Neural cell (in vitro differentiated cells): Measurements from ENCODE around the gene PLA2G3. TPM values are rescaled to one million over a fixed set of nuclear protein-coding genes. Genes with fewer than 3 reads are reported as not detected.

Experiments
- H2AFZ ChIP-seq: fragments of 200-600, 300-800 bp; sonication (generic), shearing (Covaris generic); 2 replicates; pipeline ENCODE4 v1.6.0; 2014; ENCODE audit warnings: low read depth, mild to moderate bottlenecking, antibody characterized with exemption, low read length, moderate library complexity
- H3F3A ChIP-seq: fragments of 200-600 bp; shearing (Covaris generic); 2 replicates; pipeline ENCODE4 v1.6.1; 2016; ENCODE audit warnings: mild to moderate bottlenecking, moderate library complexity, mixed read lengths, antibody characterized with exemption, low read length; ENCODE audit not compliant: insufficient read depth, poor library complexity, severe bottlenecking
- H3K27ac ChIP-seq: fragments of 200-600, 300-800 bp; sonication (generic), shearing (Covaris generic); 2 replicates; pipeline ENCODE4 v1.5.1; 2014; ENCODE audit warnings: mild to moderate bottlenecking, low read length, moderate library complexity
- H3K27me3 ChIP-seq: fragments of 300-800, 200-600 bp; sonication (generic), shearing (Covaris generic); 2 replicates; pipeline ENCODE4 v1.6.0; 2014; ENCODE audit warnings: mild to moderate bottlenecking, low read depth, low read length, moderate library complexity; ENCODE audit not compliant: insufficient read depth
- H3K36me3 ChIP-seq: fragments of 300-800, 200-600 bp; sonication (generic), shearing (Covaris generic); 2 replicates; pipeline ENCODE4 v1.5.1; 2014; ENCODE audit warnings: mild to moderate bottlenecking, antibody characterized with exemption, low read length, moderate library complexity; ENCODE audit not compliant: insufficient read depth
- H3K4me2 ChIP-seq: fragments of 300-800, 200-600 bp; sonication (generic), shearing (Covaris generic); 2 replicates; pipeline ENCODE4 v1.6.0; 2014; ENCODE audit warnings: mild to moderate bottlenecking, low read length
- H3K4me3 ChIP-seq: fragments of 300-800, 200-600 bp; sonication (generic), shearing (Covaris generic); 2 replicates; pipeline ENCODE4 v1.5.1; 2014; ENCODE audit warnings: mild to moderate bottlenecking, low read length, moderate library complexity
- H3K79me2 ChIP-seq: fragments of 200-600 bp; shearing (Covaris generic); replicated peaks from 2 replicates; pipeline ENCODE4 v1.6.0; 2014; ENCODE audit warnings: mild to moderate bottlenecking, low read length, moderate library complexity; ENCODE audit not compliant: insufficient read depth
- H3K9ac ChIP-seq: fragments of 300-800, 200-600 bp; sonication (generic), shearing (Covaris generic); 2 replicates; pipeline ENCODE4 v1.6.1; 2016; ENCODE audit warnings: mild to moderate bottlenecking, low read length, mixed read lengths
- H3K9me2 ChIP-seq: fragments of 200-600 bp; shearing (Covaris generic); 2 replicates; pipeline ENCODE4 v1.6.1; 2016; ENCODE audit warnings: mild to moderate bottlenecking, low read length, mixed read lengths; ENCODE audit not compliant: insufficient read depth
- H3K9me3 ChIP-seq: fragments of 200-600, 300-800 bp; sonication (generic), shearing (Covaris generic); 2 replicates; pipeline ENCODE4 v1.6.1; 2016; ENCODE audit warnings: mild to moderate bottlenecking, mixed run types, low read length, moderate library complexity, mixed read lengths
- H4K20me1 ChIP-seq: fragments of 200-600 bp; shearing (Covaris generic); 2 replicates; pipeline ENCODE4 v1.6.1; 2016; ENCODE audit warnings: mild to moderate bottlenecking, mixed run types; ENCODE audit not compliant: insufficient read depth
- CTCF ChIP-seq: fragments of 450-650 bp; IDR thresholded peaks from 2 replicates; pipeline ENCODE4 v1.5.1; 2014; ENCODE audit warnings: antibody characterized with exemption, mild to moderate bottlenecking, moderate library complexity; ENCODE audit not compliant: poor library complexity, severe bottlenecking
- EP300 ChIP-seq: fragments of 450-650 bp; conservative IDR thresholded peaks from 2 replicates; pipeline ENCODE4 v1.6.1; 2014; ENCODE audit warnings: antibody characterized with exemption, mild to moderate bottlenecking, moderate library complexity; ENCODE audit not compliant: poor library complexity, severe bottlenecking
- EZH2 ChIP-seq: fragments of 200-600, 300-800 bp; shearing (Covaris generic), sonication (generic); IDR thresholded peaks from 2 replicates; pipeline ENCODE4 v1.6.1; 2014; ENCODE audit warnings: antibody characterized with exemption, low read length, borderline replicate concordance, mild to moderate bottlenecking; ENCODE audit not compliant: insufficient read depth, poor library complexity, severe bottlenecking
- MXI1 ChIP-seq: fragments of 450-650 bp; conservative IDR thresholded peaks from 2 replicates; pipeline ENCODE4 v1.6.1; 2014; ENCODE audit warnings: antibody characterized with exemption, mild to moderate bottlenecking; ENCODE audit not compliant: poor library complexity, severe bottlenecking
- POLR2AphosphoS5 ChIP-seq: IDR thresholded peaks from 2 replicates; pipeline ENCODE4 v1.6.1; 2012
- RAD21 ChIP-seq: fragments of 450-650 bp; conservative IDR thresholded peaks from 2 replicates; pipeline ENCODE4 v1.6.1; 2014; ENCODE audit warnings: antibody characterized with exemption, mild to moderate bottlenecking, moderate library complexity
- SMC3 ChIP-seq: fragments of 450-650 bp; conservative IDR thresholded peaks from 2 replicates; pipeline ENCODE4 v1.6.1; 2014; ENCODE audit warnings: antibody characterized with exemption, mild to moderate bottlenecking, moderate library complexity; ENCODE audit not compliant: poor library complexity
- TAF1 ChIP-seq: IDR thresholded peaks from 2 replicates; pipeline ENCODE4 v1.6.1; 2012; ENCODE audit warnings: low read depth
- polyA plus RNA-seq: library from polyadenylated mRNA; depleted of rRNA; stranded (reverse); fragments of >200 nt; gene quantifications from 2 replicates; pipeline ENCODE4 v1.2.3, GENCODE V29; 2014
- TF ChIP-seq, protein P1 (sequence below): IDR thresholded peaks from 2 replicates; pipeline ENCODE4 v1.6.1; 2012; ENCODE audit warnings: borderline replicate concordance

PLA2G3 gene
- polyA plus RNA-seq, 1 donor from 2014 or later = not detected

GRCh38 chr22:31104869-31105268 lies 35.4 kb downstream of the PLA2G3 start:
- Histone ChIP-seq H3K36me3 (no peaks in the 10 kb centered on the region), H3K79me2 (no peaks in the 10 kb centered on the region), H3K4me3 (no peak overlapping the region), H3F3A (no peaks in the 10 kb centered on the region), H3K27ac (no peak overlapping the region), H3K9me2 (no peaks in the 10 kb centered on the region), H3K27me3 (no peaks in the 10 kb centered on the region), H3K4me2 (no peak overlapping the region), H3K9me3 (no peaks in the 10 kb centered on the region), H3K9ac (no peak overlapping the region), H2AFZ (no peak overlapping the region), H4K20me1 (no peaks in the 10 kb centered on the region)
- TF ChIP-seq EP300 (no peak), EZH2 (no peak)

DNA sequence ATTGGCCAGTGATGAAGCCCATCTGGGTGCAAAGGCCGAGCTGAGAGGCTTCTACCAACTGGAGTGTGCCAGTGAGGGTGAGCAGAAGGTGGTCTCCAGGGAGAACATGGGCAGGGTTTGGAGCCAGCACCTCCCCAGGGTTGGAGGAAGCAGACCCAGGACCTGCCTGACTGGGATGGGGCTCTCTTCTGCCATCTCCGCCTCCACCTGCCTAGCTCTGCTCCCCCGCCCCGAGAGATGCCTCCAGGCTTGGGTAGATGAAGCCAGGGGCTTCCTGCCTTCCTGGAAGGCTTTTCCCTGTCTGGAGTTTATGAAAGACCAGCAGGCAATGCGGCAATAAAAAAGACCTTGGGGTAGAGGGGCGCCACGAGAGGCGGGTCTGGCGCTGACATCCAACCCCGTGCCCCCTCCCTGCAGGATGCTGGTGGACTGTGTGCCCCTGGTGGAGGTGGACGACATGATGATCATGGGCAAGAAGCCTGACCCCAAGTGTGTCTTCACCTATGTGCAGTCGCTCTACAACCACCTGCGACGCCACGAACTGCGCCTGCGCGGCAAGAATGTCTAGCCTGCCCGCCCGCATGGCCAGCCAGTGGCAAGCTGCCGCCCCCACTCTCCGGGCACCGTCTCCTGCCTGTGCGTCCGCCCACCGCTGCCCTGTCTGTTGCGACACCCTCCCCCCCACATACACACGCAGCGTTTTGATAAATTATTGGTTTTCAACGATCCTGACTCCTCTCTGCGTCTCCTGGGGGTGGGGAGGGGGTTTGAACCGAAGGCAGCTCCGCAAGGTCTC lies 36.2 kb downstream of the PLA2G3 start:
- H3K9ac ChIP-seq = no peak overlapping the region
- no peaks in the 10 kb centered on the region for H3K9me2 ChIP-seq
- no peaks in the 10 kb centered on the region for H3K79me2 ChIP-seq
- TF ChIP-seq, protein P1, sequence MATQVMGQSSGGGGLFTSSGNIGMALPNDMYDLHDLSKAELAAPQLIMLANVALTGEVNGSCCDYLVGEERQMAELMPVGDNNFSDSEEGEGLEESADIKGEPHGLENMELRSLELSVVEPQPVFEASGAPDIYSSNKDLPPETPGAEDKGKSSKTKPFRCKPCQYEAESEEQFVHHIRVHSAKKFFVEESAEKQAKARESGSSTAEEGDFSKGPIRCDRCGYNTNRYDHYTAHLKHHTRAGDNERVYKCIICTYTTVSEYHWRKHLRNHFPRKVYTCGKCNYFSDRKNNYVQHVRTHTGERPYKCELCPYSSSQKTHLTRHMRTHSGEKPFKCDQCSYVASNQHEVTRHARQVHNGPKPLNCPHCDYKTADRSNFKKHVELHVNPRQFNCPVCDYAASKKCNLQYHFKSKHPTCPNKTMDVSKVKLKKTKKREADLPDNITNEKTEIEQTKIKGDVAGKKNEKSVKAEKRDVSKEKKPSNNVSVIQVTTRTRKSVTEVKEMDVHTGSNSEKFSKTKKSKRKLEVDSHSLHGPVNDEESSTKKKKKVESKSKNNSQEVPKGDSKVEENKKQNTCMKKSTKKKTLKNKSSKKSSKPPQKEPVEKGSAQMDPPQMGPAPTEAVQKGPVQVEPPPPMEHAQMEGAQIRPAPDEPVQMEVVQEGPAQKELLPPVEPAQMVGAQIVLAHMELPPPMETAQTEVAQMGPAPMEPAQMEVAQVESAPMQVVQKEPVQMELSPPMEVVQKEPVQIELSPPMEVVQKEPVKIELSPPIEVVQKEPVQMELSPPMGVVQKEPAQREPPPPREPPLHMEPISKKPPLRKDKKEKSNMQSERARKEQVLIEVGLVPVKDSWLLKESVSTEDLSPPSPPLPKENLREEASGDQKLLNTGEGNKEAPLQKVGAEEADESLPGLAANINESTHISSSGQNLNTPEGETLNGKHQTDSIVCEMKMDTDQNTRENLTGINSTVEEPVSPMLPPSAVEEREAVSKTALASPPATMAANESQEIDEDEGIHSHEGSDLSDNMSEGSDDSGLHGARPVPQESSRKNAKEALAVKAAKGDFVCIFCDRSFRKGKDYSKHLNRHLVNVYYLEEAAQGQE = no peak
- TF ChIP-seq POLR2AphosphoS5 (no peak), RAD21 (no peak), EZH2 (no peak), MXI1 (no peak), EP300 (no peak), CTCF (no peak), TAF1 (no peak), SMC3 (no peak)
- H3K27me3 ChIP-seq = no peaks in the 10 kb centered on the region
- no peak overlapping the region for H3K4me2 ChIP-seq
- H3K36me3 ChIP-seq = no peaks in the 10 kb centered on the region
- no peak overlapping the region for H3K27ac ChIP-seq
- no peaks in the 10 kb centered on the region for H3K9me3 ChIP-seq
- no peaks in the 10 kb centered on the region for H4K20me1 ChIP-seq
- no peak overlapping the region for H2AFZ ChIP-seq
- H3F3A ChIP-seq = no peaks in the 10 kb centered on the region
- H3K4me3 ChIP-seq = no peak overlapping the region
